ENCODE data around the gene TYK2.
A peak's percentile ranks its signal among the peaks of the same experiment; 100 is the strongest.

Gene TYK2

GRCh38 chr19:10316229-10317044 lies 63.9 kb downstream of the TYK2 start:
- peak in 9 of 56 donors; percentile 14 to 43 (median 31) for DNase-seq

GRCh38 chr19:10315335-10316214 lies 64.8 kb downstream of the TYK2 start, which contains the start of gene FDX2:
FDX2 (minus strand) TSS chr19:10316015; CDS start chr19:10315996, 19 bp downstream.
- peak; percentile 18 to 95 (median 82) for DNase-seq

GRCh38 chr19:10309423-10309822 lies 70.9 kb downstream of the TYK2 start, which contains the start of gene ZGLP1:
ZGLP1 (minus strand) TSS chr19:10309815.
- DNase-seq, result no peak

GRCh38 chr19:10306327-10306726 lies 74.0 kb downstream of the TYK2 start:
- DNase-seq, result no peak

GRCh38 chr19:10305139-10305806 lies 75.1 kb downstream of the TYK2 start:
- DNase-seq, result peak in 41 of 56 donors; percentile 6 to 81 (median 47)
